T-helper 1 cell (primary cell): ENCODE data around the gene TNS4.

Experiments
- DNase-seq, 5 donors: peaks; one replicate each; pipeline ENCODE4 v3.0.0-alpha.2; 2012 to 2020

TNS4 gene

DNA sequence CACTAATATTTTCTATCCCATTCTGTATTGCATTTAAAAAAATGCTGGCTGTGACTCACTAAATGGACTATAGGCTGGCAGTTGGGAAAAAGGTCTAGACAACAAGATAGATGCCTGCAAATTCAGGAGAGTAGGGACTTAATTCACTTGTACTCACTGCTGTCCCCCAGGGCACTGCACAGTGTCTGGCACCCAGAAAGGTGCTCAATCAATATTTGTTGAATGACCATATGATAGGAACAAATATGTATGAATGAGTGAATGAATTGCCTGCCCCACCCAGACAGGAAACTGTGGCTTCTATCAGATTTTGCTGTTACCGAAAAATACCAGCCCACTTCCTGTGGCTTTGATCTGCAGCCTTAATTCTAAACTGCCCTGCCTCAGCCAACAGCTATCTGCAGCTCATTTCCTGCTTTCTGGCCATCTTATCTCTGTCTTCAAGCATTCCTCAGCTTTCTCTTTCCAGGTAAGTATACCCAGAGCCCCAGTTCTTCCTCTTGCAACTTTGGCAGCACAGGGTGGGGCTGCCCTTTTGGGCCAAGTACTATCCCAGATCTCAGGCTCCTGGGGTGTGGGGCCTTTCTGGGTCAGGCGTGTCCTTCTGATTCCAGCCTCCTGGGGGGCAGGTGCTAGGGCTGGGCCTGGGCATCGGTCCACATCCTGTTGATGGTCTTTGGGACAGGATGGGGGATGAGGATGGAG lies 15.3 kb upstream of the TNS4 start:
- DNase-seq, result peak; percentile 35 to 94 (median 69)

DNA sequence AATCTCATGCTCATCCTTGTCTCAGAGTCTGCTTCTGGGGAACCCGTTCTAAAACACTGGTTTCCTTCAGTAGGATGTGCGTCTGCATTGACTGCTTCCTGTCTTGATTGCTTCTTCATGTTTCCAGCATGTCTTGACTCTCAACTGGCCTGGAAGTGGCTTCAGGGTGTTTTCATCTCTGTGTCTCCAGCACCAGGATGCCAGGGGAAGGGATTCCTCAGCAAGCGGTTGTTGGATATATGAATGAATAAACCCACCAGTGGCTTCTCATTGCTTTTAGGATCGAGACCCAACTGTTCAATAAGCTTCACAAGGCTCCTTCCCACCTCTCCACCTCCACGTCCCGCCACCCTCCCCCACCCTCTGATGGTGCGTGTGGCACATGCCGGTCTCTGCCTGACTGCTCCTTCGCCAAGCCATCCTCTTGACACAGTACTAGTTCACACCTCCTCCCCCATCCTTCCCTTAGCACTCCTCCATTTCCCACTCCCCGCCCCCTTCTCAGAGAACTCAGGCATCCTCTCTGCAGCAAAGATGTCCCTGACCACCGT lies 14.1 kb upstream of the TNS4 start:
- peak in 4 of 5 donors; percentile 26 to 84 (median 34) for DNase-seq

- DNase-seq, result no peak
Observed at GRCh38 chr17:40515011-40515410, 13.6 kb upstream of the TNS4 start.

GRCh38 chr17:40514013-40514875 lies 12.8 kb upstream of the TNS4 start:
- DNase-seq, result no peak

DNA sequence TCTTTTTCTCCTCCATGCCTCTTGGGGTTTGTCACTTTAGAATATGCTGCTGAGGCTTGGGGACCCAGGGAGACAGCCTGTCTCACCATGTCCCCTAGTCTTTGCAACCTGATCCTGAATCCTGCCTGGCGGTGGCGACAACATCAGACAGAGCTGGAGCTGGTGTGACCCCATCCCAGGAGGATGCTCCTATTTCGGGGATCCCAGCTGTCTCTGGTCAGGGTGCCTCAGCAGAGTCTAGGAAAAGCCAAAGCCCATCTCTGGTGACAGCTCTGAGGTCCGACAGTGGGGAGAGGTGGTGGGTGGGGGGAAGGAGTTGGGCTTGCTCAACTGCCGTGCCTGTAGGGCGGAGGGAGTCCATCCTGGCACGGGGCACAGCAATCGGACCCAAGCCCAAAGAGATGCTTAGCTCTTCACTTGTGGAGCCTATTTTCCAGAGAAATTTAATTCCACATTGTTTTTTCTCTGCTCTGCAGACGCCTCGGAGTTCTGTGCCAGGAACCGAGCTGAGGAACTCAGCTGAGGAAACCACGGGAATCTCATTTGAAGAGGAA lies 10.3 kb upstream of the TNS4 start:
- DNase-seq, result no peak

- DNase-seq, result no peak
Observed at GRCh38 chr17:40511136-40511535, 9.7 kb upstream of the TNS4 start.

- DNase-seq, result no peak
Observed at GRCh38 chr17:40510328-40510648, 8.9 kb upstream of the TNS4 start.

DNA sequence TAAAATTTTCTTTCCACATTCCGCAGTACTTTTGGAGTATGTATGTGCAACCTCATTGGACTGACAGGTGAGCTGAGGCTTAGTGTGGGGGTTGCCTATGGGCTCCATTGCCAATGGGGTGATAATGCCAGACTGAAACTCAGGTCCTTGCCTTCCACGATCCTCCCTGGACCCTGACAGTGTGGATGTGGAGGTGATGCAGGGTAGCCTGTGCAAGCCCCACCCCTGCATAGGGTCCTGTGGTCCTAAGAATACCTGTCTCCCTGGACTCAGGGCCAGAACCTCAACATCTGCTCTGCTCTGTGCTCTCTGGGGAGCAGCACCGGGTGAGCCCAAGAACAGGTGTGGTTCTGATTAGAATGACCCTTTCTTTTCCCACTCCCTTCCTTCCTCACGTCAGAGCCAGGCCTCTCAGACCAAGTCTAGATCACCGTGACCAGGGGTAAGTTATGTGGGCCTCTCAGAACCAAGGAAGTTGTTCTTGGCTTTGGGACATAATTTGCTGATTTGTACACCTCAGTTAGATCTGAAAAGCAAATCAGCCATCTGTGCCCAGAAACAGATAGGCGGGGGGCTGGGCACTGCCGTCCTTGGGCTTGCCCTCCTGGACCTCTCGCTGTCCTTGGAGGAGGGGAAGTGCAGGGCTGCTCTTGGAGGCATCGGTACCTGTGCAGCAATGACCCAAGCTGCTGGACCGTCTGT lies 8.4 kb upstream of the TNS4 start:
- DNase-seq, result no peak

DNA sequence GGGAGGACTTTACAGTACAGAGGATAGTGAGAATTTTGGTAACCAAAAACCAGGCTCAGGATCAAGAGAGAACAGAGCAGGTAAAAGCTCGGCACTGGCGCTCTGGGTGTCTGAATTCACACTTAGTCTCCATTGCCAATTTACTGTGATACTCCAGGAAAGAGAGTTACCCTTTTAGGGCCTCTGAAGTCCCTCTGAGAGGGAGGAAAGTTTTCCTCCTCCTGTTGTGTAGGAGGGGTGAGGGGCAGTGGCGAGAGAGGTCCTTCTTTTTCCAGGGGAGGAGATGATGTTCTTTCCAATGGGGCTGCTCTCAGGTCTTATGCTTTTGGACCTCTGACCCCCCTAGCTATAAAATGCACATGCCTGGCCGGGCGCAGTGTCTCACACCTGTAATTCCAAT lies 5.4 kb upstream of the TNS4 start:
- no peak for DNase-seq

- DNase-seq, result no peak
Observed at GRCh38 chr17:40503154-40503553, 1.7 kb upstream of the TNS4 start.

- no peak for DNase-seq
Observed at GRCh38 chr17:40502716-40503115, 1.3 kb upstream of the TNS4 start.

DNA sequence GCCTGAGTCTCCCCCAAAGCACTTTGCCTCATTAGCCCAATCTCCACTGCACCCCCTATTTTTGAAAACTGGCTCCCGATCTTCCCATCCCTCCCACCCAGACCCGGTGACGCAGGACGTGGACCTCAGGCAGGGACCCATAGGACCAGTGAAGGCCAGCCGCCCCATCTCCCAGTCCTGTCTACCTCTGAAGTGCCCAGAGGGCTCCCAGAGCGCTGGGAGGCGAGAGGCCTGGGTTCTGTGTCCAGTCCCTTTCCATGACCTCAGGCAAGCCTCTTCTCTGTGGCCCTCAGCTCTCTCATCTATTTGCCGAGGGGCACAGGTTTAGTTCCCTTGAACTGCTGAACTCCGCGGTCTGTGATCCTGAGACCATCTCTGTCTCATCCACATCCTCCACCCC lies 714 bp downstream of the TNS4 start:
- DNase-seq, result no peak

DNA sequence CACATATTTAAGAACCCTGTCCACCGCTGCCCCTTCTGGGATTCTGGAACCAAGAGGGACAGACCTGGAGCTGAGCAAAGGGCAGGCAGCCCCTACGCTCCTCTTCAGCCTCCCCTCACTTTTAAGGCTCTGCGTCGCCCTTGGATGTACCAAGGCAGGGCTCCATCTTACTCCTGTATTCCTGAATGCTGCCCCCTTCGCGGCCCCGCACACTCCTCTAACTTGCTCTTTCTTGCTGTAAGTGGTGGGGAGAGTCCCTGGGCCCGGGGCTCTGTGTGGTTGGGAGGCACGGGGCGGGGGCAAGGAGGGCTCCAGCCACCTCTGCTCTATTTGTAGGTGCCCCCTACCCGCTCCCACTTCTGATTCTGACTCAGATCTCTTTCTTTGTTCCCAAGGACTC lies 1.2 kb downstream of the TNS4 start:
- DNase-seq, result no peak

DNA sequence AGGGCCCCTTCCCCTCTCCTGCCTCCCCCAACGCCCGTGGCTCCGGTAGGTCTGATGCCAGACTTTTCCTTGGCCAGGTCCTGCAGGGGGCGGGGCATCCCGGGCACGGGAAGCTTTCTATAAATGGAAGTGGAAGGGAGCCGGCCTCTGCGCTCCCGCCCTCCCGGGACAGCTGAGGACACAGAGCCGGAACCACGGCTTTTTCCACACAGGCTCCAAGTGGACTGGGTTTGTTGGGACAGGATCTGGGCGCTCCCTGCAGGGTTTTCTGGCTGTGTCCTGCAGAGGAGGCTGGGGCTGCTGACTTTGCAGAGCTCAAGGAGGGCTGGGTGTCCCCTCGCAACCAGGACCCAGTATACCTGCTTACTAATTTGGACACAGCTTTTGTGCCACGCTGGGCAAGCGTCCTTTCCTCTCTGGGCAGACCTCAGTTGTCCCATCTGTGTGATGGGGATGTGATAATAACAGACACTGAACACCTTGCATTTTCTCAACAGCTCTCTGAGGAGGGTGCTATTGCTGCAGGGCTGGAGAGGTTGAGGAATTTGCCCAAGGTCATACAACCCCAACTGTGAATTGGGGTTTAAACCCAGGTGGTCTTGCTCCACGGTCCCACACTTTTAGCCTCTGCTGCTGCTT lies 1.8 kb downstream of the TNS4 start:
- DNase-seq, result no peak

GRCh38 chr17:40498281-40499084 lies 2.9 kb downstream of the TNS4 start:
- DNase-seq, result no peak

- DNase-seq, result no peak
Observed at GRCh38 chr17:40497695-40498094, 3.7 kb downstream of the TNS4 start.

GRCh38 chr17:40496634-40497420 lies 4.6 kb downstream of the TNS4 start:
- DNase-seq, result no peak

GRCh38 chr17:40496170-40496569 lies 5.3 kb downstream of the TNS4 start:
- no peak for DNase-seq

DNA sequence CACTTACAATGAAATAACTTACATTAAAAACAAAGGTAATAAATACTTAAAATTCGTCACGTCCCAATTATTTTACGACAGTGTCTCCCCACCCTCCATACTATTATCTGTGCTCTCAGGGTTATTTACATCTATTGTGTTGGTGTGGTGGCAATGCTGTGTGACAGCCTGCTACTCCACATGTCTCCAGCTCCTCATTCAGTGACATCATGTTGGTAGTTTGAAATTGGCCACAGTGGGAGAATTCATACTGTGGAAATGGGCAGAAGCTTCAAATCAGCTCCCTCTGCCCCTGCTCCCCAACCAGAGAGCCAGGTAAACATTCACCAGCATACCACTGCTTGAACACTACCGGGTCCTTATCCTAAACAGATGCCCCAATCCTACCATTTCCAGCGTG lies 6.3 kb downstream of the TNS4 start:
- no peak for DNase-seq

DNA sequence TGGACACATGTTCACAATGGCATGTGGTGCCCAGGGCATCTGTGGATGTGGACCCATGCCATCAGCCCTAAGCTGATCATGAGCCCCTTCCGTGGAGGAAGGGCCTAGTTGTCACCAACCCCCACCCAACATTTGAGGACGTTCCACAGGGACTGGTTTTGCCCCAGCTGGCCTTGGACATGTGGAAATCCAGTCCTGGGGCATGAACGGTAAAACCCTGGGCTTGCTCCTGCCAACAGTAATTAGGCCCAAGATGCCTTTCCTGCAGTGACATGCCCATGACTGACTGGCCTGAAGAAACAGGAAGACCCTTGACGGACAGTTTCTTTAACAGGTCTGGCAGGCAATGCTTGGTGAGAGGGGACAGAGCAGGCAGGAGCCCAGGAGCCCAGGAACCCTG lies 7.7 kb downstream of the TNS4 start:
- DNase-seq, result no peak

DNA sequence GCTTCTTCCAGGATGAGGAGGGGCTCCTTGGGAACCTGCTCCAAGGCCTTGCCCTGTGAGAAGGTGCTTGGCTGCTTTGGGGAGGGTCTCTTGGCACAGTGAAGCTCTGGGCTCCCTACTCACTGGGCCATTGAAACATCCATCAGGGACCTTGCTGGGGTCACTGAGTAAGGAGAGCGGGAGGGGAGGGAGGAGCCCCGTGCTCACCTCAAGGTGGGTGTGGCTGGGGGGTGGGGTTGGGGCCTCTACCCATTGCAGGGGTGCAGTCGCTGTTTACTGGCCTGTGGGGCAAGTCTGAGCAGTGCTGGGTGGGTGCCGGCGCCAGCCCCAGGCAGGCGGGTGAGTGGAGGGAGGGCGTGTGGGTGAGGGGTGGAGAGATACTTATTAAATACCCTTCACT lies 9.9 kb downstream of the TNS4 start:
- no peak for DNase-seq
